ENCODE data around the gene AMHR2.

DNA sequence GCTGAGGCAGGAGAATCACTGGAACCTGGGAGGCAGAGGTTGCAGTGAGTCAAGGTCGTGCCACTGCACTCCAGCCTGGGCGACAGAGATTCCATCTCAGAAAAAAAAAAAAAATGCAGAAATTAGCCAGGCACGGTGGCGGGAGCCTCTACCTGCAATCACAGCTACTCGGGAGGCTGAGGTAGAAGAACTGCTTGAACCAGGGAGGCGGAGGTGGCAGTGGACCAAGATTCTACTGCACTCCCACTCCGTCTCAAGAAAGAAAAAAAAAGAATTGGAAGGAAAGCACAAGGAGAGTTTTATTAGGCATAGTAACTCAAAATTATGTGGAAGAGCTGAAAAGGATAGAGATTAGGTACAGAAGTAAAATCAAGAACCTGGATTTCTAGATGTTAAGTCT lies 20.8 kb upstream of the AMHR2 start:
- TF ChIP-seq POLR2A (IDR thresholded peaks at IDR 0.05) = no peak
- TF ChIP-seq, protein P1, sequence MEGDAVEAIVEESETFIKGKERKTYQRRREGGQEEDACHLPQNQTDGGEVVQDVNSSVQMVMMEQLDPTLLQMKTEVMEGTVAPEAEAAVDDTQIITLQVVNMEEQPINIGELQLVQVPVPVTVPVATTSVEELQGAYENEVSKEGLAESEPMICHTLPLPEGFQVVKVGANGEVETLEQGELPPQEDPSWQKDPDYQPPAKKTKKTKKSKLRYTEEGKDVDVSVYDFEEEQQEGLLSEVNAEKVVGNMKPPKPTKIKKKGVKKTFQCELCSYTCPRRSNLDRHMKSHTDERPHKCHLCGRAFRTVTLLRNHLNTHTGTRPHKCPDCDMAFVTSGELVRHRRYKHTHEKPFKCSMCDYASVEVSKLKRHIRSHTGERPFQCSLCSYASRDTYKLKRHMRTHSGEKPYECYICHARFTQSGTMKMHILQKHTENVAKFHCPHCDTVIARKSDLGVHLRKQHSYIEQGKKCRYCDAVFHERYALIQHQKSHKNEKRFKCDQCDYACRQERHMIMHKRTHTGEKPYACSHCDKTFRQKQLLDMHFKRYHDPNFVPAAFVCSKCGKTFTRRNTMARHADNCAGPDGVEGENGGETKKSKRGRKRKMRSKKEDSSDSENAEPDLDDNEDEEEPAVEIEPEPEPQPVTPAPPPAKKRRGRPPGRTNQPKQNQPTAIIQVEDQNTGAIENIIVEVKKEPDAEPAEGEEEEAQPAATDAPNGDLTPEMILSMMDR (IDR thresholded peaks at IDR 0.05) = no peak
